Liver (tissue), 9 donors: Measurements from ENCODE around the gene BPHL. TPM values are rescaled to one million over a fixed set of nuclear protein-coding genes. Genes with fewer than 3 reads are reported as not detected.

Experiments used
- DNase-seq: peaks from one replicate; pipeline ENCODE4 v3.0.0-alpha.2; 2017; ENCODE audit warnings: low spot score
- H3K27ac ChIP-seq, 2 donors: one replicate each; pipeline ENCODE4 v1.7.0; 2013; ENCODE audit warnings: inconsistent platforms in 2 of 2, low read length in 2 of 2, control low read depth in 1 of 2, low read depth in 1 of 2, mild to moderate bottlenecking in 1 of 2
- H3K27me3 ChIP-seq, 4 donors: one replicate each; pipeline versions ENCODE4 v1.6.1 to v1.7.0; 2013; ENCODE audit warnings: low read length in 3 of 4, inconsistent platforms in 1 of 4, mild to moderate bottlenecking in 1 of 4, moderate library complexity in 1 of 4; ENCODE audit not compliant: control insufficient read depth in 4 of 4, insufficient read depth in 4 of 4
- H3K36me3 ChIP-seq, 4 donors: one replicate each; pipeline versions ENCODE4 v1.6.1 to v1.7.0; 2013; ENCODE audit warnings: low read length in 3 of 4, mild to moderate bottlenecking in 3 of 4, low read depth in 1 of 4, moderate library complexity in 1 of 4; ENCODE audit not compliant: control insufficient read depth in 4 of 4, insufficient read depth in 3 of 4
- H3K4me1 ChIP-seq, 4 donors: one replicate each; pipeline versions ENCODE4 v1.6.1 to v1.7.0; 2013; ENCODE audit warnings: low read length in 3 of 4, mild to moderate bottlenecking in 3 of 4, moderate library complexity in 1 of 4; ENCODE audit not compliant: control insufficient read depth in 4 of 4, insufficient read depth in 4 of 4
- H3K4me3 ChIP-seq, 3 donors: one replicate each; pipeline versions ENCODE4 v1.6.1 to v1.7.0; 2013; ENCODE audit warnings: low read length in 3 of 3, control low read depth in 1 of 3, low read depth in 1 of 3, mild to moderate bottlenecking in 1 of 3
- H3K9ac ChIP-seq, 2 donors: one replicate each; pipeline ENCODE4 v1.7.0; 2013; ENCODE audit warnings: low read length in 2 of 2, mild to moderate bottlenecking in 2 of 2, moderate library complexity in 2 of 2, control low read depth in 1 of 2, low read depth in 1 of 2
- H3K9me3 ChIP-seq, 4 donors: one replicate each; pipeline versions ENCODE4 v1.6.1 to v1.7.0; 2013; ENCODE audit warnings: low read length in 3 of 4; ENCODE audit not compliant: control insufficient read depth in 4 of 4
- EGR1 ChIP-seq, 2 donors: IDR thresholded peaks; 2 replicates each; pipeline ENCODE4 v1.6.1; 2016 to 2018; ENCODE audit warnings: antibody characterized with exemption in 2 of 2, low read depth in 2 of 2
- FOXA1 ChIP-seq: IDR thresholded peaks from 2 replicates; pipeline ENCODE4 v1.6.1; 2016; ENCODE audit warnings: antibody characterized with exemption
- HNF4A ChIP-seq, 2 donors: conservative IDR thresholded peaks; 2 replicates each; pipeline ENCODE4 v1.6.1; 2016; ENCODE audit warnings: antibody characterized with exemption in 2 of 2, mild to moderate bottlenecking in 2 of 2
- HNF4G ChIP-seq: IDR thresholded peaks from 2 replicates; pipeline ENCODE4 v1.6.1; 2016; ENCODE audit warnings: antibody characterized with exemption
- JUND ChIP-seq, 2 donors: IDR thresholded peaks; 2 replicates each; pipeline ENCODE4 v1.6.1; 2016; ENCODE audit warnings: antibody characterized with exemption in 2 of 2
- NR2F2 ChIP-seq: IDR thresholded peaks from 2 replicates; pipeline ENCODE4 v1.6.1; 2016; ENCODE audit warnings: antibody characterized with exemption
- RAD21 ChIP-seq, 2 donors: IDR thresholded peaks; 2 replicates each; pipeline ENCODE4 v1.6.1; 2016; ENCODE audit warnings: antibody characterized with exemption in 2 of 2, mild to moderate bottlenecking in 2 of 2
- RXRA ChIP-seq, 2 donors: IDR thresholded peaks; 2 replicates each; pipeline ENCODE4 v1.6.1; 2017 to 2018; ENCODE audit warnings: antibody characterized with exemption in 2 of 2, mild to moderate bottlenecking in 1 of 2
- SP1 ChIP-seq: IDR thresholded peaks from 2 replicates; pipeline ENCODE4 v1.6.1; 2018; ENCODE audit warnings: antibody characterized with exemption, mild to moderate bottlenecking
- TAF1 ChIP-seq: conservative IDR thresholded peaks from 2 replicates; pipeline ENCODE4 v1.6.1; 2016; ENCODE audit warnings: antibody characterized with exemption, mild to moderate bottlenecking
- YY1 ChIP-seq: IDR thresholded peaks from 2 replicates; pipeline ENCODE4 v1.6.1; 2016; ENCODE audit warnings: antibody characterized with exemption, mild to moderate bottlenecking
- WGBS: extraction: QIAGEN DNeasy Blood & Tissue Kit; methylation state at CpG from one replicate; pipeline ENCODE4 v1.1.7; 2013; 5-methylcytosine and 5-hydroxymethylcytosine counted together
- polyA plus RNA-seq, 2 donors: library from polyadenylated mRNA; stranded (reverse) in 1 of 2; unstranded in 1 of 2; fragments of 200-250 nt in 1 of 2; fragments of >200 nt in 1 of 2; fragmentation: Nextera tagmentation in 1 of 2; extraction: Ambion mirVana in 1 of 2; gene quantifications; one replicate each; pipeline versions ENCODE4 v1.2.1 to v1.2.3, GENCODE V29; 2013 to 2015
- total RNA-seq, 2 donors: library from RNA; depleted of rRNA; stranded (reverse); fragments of >200 nt; gene quantifications; one replicate each; pipeline ENCODE4 v1.2.3, GENCODE V29; 2014
- TF ChIP-seq, protein P1 (sequence below): IDR thresholded peaks from 2 replicates; pipeline ENCODE4 v1.6.1; 2016; ENCODE audit warnings: antibody characterized with exemption
- TF ChIP-seq, protein P2 (sequence below): IDR thresholded peaks from 2 replicates; pipeline ENCODE4 v1.6.1; 2016; ENCODE audit warnings: antibody characterized with exemption, mild to moderate bottlenecking
- TF ChIP-seq, protein P3 (sequence below): IDR thresholded peaks from 2 replicates; pipeline ENCODE4 v1.6.1; 2016; ENCODE audit warnings: antibody characterized with exemption
- TF ChIP-seq, protein P4 (sequence below): fragments of 150-350 bp; IDR thresholded peaks from 2 replicates; pipeline ENCODE4 v1.5.1; 2017; ENCODE audit warnings: improper control_type of control experiment, low read depth, low read length; ENCODE audit not compliant: missing input control
- TF ChIP-seq, protein P5 (sequence below): IDR thresholded peaks from 2 replicates; pipeline ENCODE4 v1.6.1; 2016; ENCODE audit warnings: antibody characterized with exemption
- donor health status: healthy.
- donor health status: healthy.
- donor health status: healthy.
- donor health status: healthy.
- donor health status: healthy.

BPHL gene
- total and polyA plus RNA-seq, 4 donors = 16.0 to 90.8 (median 31.5) TPM

DNA sequence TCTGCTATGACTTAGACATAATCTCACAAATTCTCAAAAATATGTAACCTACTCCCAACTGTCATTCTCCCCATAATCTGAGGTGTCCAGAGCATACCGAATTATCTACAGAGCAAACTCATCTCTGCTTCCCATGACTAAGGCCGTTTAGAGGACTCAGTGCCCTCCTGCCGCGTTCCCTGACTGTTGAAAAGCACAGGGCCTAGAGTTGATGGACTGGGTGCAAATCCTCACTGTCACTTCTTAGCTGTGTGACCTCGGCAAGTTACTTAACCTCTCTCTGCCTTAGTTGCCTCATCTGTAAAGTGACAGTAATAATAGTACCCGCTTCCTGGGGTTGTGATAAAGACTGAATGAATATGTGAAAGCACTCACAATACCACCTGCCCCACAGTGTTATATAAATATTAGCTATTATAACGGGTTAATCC, 43.6 kb downstream of the BPHL start:
- no peak for TF ChIP-seq TAF1
- TF ChIP-seq HNF4G = no peak
- Histone ChIP-seq H3K4me1 (peaks cover 0 to 13% (median 4%) of the 10 kb centered on the region in 4 donors), H3K27me3 (no peaks in the 10 kb centered on the region), H3K9ac (no peak overlapping the region), H3K4me3 (peak overlapping the region in 1 of 3 donors; percentile 78), H3K27ac (peak overlapping the region in 1 of 2 donors; percentile 75), H3K36me3 (no peaks in the 10 kb centered on the region), H3K9me3 (no peaks in the 10 kb centered on the region)
- peak; percentile 56 for DNase-seq
- WGBS = 71% methylated on average over 7 of the region's 7 CpGs

DNA sequence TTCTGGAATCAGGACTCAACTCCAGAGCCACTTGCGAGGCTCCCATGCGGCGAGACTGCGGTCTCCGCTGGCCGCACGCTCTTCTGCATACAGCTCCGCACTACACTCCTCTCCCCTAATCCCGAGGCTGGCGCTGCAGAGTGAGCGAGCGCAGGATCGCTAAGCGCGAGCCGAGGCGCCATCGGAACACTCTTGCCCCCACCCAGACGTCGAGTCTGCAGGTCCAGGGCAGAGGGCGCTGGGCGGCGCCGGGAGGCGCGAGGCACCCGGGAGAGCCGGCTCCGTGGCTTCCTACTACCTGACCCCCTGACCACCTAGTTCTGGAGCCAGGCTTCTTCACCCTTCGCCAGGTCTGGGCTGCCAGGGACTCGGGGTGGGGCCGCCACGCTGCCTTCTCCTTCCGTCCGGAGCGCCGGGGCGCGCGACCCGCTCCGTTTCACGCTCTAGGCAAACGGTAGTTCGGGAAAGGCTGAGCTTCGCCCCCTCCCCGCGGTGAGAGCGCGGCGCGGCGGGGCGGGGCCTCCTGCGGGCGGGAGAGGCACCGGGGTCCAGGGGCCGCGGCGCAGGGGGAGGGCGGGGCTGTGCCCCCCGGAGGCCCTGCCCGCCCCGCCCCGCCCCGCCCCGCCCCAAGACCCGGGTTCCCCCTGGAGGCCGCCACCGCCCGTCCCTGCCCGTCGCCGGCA, 44.2 kb downstream of the BPHL start:
- DNase-seq = peak; percentile 77
- Histone ChIP-seq H3K36me3 (no peaks in the 10 kb centered on the region), H3K27me3 (no peaks in the 10 kb centered on the region), H3K4me3 (peak overlapping the region; percentile 59 to 85 (median 78)), H3K27ac (peak overlapping the region; percentile 75 to 84), H3K9me3 (no peaks in the 10 kb centered on the region), H3K4me1 (peaks cover 0 to 13% (median 4%) of the 10 kb centered on the region in 4 donors), H3K9ac (peak overlapping the region in 1 of 2 donors; percentile 53)
- TF ChIP-seq HNF4A (conservative IDR thresholded peaks at IDR 0.05) = peak; percentile 76 to 77
- no peak for TF ChIP-seq FOXA1
- TF ChIP-seq RAD21 (IDR thresholded peaks at IDR 0.05) = peak; percentile 33 to 64
- TF ChIP-seq JUND (IDR thresholded peaks at IDR 0.05) = no peak
- TF ChIP-seq, protein P1, sequence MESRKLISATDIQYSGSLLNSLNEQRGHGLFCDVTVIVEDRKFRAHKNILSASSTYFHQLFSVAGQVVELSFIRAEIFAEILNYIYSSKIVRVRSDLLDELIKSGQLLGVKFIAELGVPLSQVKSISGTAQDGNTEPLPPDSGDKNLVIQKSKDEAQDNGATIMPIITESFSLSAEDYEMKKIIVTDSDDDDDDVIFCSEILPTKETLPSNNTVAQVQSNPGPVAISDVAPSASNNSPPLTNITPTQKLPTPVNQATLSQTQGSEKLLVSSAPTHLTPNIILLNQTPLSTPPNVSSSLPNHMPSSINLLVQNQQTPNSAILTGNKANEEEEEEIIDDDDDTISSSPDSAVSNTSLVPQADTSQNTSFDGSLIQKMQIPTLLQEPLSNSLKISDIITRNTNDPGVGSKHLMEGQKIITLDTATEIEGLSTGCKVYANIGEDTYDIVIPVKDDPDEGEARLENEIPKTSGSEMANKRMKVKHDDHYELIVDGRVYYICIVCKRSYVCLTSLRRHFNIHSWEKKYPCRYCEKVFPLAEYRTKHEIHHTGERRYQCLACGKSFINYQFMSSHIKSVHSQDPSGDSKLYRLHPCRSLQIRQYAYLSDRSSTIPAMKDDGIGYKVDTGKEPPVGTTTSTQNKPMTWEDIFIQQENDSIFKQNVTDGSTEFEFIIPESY = no peak
- TF ChIP-seq YY1 = peak; percentile 66
- TF ChIP-seq SP1 = peak; percentile 66
- TF ChIP-seq, protein P2, sequence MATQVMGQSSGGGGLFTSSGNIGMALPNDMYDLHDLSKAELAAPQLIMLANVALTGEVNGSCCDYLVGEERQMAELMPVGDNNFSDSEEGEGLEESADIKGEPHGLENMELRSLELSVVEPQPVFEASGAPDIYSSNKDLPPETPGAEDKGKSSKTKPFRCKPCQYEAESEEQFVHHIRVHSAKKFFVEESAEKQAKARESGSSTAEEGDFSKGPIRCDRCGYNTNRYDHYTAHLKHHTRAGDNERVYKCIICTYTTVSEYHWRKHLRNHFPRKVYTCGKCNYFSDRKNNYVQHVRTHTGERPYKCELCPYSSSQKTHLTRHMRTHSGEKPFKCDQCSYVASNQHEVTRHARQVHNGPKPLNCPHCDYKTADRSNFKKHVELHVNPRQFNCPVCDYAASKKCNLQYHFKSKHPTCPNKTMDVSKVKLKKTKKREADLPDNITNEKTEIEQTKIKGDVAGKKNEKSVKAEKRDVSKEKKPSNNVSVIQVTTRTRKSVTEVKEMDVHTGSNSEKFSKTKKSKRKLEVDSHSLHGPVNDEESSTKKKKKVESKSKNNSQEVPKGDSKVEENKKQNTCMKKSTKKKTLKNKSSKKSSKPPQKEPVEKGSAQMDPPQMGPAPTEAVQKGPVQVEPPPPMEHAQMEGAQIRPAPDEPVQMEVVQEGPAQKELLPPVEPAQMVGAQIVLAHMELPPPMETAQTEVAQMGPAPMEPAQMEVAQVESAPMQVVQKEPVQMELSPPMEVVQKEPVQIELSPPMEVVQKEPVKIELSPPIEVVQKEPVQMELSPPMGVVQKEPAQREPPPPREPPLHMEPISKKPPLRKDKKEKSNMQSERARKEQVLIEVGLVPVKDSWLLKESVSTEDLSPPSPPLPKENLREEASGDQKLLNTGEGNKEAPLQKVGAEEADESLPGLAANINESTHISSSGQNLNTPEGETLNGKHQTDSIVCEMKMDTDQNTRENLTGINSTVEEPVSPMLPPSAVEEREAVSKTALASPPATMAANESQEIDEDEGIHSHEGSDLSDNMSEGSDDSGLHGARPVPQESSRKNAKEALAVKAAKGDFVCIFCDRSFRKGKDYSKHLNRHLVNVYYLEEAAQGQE = peak; percentile 57
- peak in 1 of 2 donors; percentile 13 for TF ChIP-seq RXRA (IDR thresholded peaks at IDR 0.05)
- TF ChIP-seq, protein P3, sequence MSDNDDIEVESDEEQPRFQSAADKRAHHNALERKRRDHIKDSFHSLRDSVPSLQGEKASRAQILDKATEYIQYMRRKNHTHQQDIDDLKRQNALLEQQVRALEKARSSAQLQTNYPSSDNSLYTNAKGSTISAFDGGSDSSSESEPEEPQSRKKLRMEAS = no peak
- under 1% methylated on average over 74 of the region's 74 CpGs for WGBS

DNA sequence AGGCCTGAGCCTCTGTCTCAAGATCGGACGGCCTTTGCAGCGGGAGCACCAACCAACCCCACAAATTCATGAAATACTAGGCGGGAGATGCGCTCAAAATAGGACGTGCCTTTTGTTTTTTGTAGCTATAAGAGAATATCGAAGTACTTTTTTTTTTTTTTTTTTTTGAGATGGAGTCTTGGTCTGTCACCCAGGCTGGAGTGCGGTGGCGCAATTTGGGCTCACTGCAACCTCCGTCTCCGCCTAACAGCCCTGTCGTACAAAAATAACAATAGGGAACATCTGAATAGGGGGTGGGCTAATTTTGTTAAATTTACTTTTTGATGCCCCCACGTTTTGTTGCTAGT, 44.7 kb downstream of the BPHL start:
- DNase-seq = no peak
- H3K27me3 ChIP-seq = no peaks in the 10 kb centered on the region
- H3K27ac ChIP-seq = no peak overlapping the region
- H3K4me1 ChIP-seq = peaks cover 0 to 11% (median 4%) of the 10 kb centered on the region in 4 donors
- no peaks in the 10 kb centered on the region for H3K36me3 ChIP-seq
- peak overlapping the region in 1 of 2 donors; percentile 44 for H3K9ac ChIP-seq
- H3K4me3 ChIP-seq = peak overlapping the region in 2 of 3 donors; percentile 46 to 85
- H3K9me3 ChIP-seq = no peaks in the 10 kb centered on the region
- 19% methylated on average over 13 of the region's 13 CpGs for WGBS
- TF ChIP-seq JUND (IDR thresholded peaks at IDR 0.05) = no peak
- TF ChIP-seq, protein P4, sequence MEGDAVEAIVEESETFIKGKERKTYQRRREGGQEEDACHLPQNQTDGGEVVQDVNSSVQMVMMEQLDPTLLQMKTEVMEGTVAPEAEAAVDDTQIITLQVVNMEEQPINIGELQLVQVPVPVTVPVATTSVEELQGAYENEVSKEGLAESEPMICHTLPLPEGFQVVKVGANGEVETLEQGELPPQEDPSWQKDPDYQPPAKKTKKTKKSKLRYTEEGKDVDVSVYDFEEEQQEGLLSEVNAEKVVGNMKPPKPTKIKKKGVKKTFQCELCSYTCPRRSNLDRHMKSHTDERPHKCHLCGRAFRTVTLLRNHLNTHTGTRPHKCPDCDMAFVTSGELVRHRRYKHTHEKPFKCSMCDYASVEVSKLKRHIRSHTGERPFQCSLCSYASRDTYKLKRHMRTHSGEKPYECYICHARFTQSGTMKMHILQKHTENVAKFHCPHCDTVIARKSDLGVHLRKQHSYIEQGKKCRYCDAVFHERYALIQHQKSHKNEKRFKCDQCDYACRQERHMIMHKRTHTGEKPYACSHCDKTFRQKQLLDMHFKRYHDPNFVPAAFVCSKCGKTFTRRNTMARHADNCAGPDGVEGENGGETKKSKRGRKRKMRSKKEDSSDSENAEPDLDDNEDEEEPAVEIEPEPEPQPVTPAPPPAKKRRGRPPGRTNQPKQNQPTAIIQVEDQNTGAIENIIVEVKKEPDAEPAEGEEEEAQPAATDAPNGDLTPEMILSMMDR = no peak
- TF ChIP-seq, protein P2 = no peak
- no peak for TF ChIP-seq EGR1 (IDR thresholded peaks at IDR 0.05; ENCODE audit: low read depth in 2 of 2)
- TF ChIP-seq HNF4A (conservative IDR thresholded peaks at IDR 0.05) = no peak
- TF ChIP-seq, protein P5, sequence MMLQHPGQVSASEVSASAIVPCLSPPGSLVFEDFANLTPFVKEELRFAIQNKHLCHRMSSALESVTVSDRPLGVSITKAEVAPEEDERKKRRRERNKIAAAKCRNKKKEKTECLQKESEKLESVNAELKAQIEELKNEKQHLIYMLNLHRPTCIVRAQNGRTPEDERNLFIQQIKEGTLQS = no peak
- no peak for TF ChIP-seq RAD21 (IDR thresholded peaks at IDR 0.05)
- no peak for TF ChIP-seq NR2F2
- no peak for TF ChIP-seq YY1
